Stimulated activated CD4-positive, alpha-beta T cell treated with anti-CD3 and anti-CD28 coated beads, Interleukin-1b, Interleukin-23, amount 100 ng/mL, for 48 hours (primary cell): ENCODE measurements around the gene NFE2L3.
"Not testable (repeated sequence)": the region's sequence is repeated elsewhere in the genome, so short reads cannot be mapped to it uniquely, and the experiment has no call there.

ENCODE experiments used
- DNase-seq: peaks from one replicate; pipeline ENCODE4 v3.0.0-alpha.2; 2020

NFE2L3 gene

GRCh38 chr7:26169271-26169670, 17.3 kb downstream of the NFE2L3 start:
- no peak for DNase-seq

- DNase-seq, result no peak
Observed at GRCh38 chr7:26170663-26171062, 18.7 kb downstream of the NFE2L3 start.

GRCh38 chr7:26171601-26172000, 19.6 kb downstream of the NFE2L3 start:
- DNase-seq, result no peak

- no peak for DNase-seq
Observed at GRCh38 chr7:26172048-26172447, 20.1 kb downstream of the NFE2L3 start.

- DNase-seq, result not testable (repeated sequence)
Observed at GRCh38 chr7:26175903-26176302, 23.9 kb downstream of the NFE2L3 start.

GRCh38 chr7:26176696-26177095, 24.7 kb downstream of the NFE2L3 start:
- DNase-seq, result not testable (repeated sequence)

- not testable (repeated sequence) for DNase-seq
Observed at GRCh38 chr7:26177269-26177668, 25.3 kb downstream of the NFE2L3 start.

- DNase-seq, result no peak
Observed at GRCh38 chr7:26178272-26178960, 26.4 kb downstream of the NFE2L3 start.

- DNase-seq, result no peak
Observed at GRCh38 chr7:26179422-26179821, 27.4 kb downstream of the NFE2L3 start.

- no peak for DNase-seq
Observed at GRCh38 chr7:26179826-26180497, 28.0 kb downstream of the NFE2L3 start.

GRCh38 chr7:26180792-26181198, 28.8 kb downstream of the NFE2L3 start:
- DNase-seq, result no peak

- DNase-seq, result no peak
Observed at GRCh38 chr7:26181474-26182227, 29.7 kb downstream of the NFE2L3 start.

GRCh38 chr7:26182283-26182682, 30.3 kb downstream of the NFE2L3 start:
- DNase-seq, result no peak

- no peak for DNase-seq
Observed at GRCh38 chr7:26182706-26183105, 30.7 kb downstream of the NFE2L3 start.

GRCh38 chr7:26183545-26184280, 31.7 kb downstream of the NFE2L3 start:
- DNase-seq, result no peak

- DNase-seq, result not testable (repeated sequence)
Observed at GRCh38 chr7:26184281-26185101, 32.5 kb downstream of the NFE2L3 start.

- no peak for DNase-seq
Observed at GRCh38 chr7:26185131-26185843, 33.3 kb downstream of the NFE2L3 start.

GRCh38 chr7:26185844-26186180, 33.8 kb downstream of the NFE2L3 start:
- DNase-seq, result no peak

- DNase-seq, result no peak
Observed at GRCh38 chr7:26186364-26187311, 34.6 kb downstream of the NFE2L3 start.
